Measurements from ENCODE around the gene REXO1. TPM values are rescaled to one million over a fixed set of nuclear protein-coding genes. Genes with fewer than 3 reads are reported as not detected.
A peak's percentile ranks its signal among the peaks of the same experiment; 100 is the strongest.

Gene REXO1
- total and polyA plus RNA-seq, 9 of the 15 experiments (the other 6 are each of a cell fraction or from before 2014, with no cell fraction given): 0.04 to 63.3 (median 15.8) TPM

GRCh38 chr19:1811942-1812425 is 36.3 kb downstream of the REXO1 start, which contains the start of gene ATP8B3 (continued):
- TF ChIP-seq CTCFL (IDR thresholded peaks at IDR 0.05; ENCODE audit: borderline replicate concordance, insufficient read depth, low read depth, low read length, poor library complexity, severe bottlenecking): peak; percentile 51
- TF ChIP-seq PCBP1 (IDR thresholded peaks at IDR 0.05; ENCODE audit: low read depth, low read length, poor library complexity, severe bottlenecking): peak; percentile 85
- peak in 1 of 2 experiments; percentile 36; a peak in 1 of 4 replicates for TF ChIP-seq TEAD1 (CRISPR knock-in tag; IDR thresholded peaks at IDR 0.05)
- TF ChIP-seq, protein P1, sequence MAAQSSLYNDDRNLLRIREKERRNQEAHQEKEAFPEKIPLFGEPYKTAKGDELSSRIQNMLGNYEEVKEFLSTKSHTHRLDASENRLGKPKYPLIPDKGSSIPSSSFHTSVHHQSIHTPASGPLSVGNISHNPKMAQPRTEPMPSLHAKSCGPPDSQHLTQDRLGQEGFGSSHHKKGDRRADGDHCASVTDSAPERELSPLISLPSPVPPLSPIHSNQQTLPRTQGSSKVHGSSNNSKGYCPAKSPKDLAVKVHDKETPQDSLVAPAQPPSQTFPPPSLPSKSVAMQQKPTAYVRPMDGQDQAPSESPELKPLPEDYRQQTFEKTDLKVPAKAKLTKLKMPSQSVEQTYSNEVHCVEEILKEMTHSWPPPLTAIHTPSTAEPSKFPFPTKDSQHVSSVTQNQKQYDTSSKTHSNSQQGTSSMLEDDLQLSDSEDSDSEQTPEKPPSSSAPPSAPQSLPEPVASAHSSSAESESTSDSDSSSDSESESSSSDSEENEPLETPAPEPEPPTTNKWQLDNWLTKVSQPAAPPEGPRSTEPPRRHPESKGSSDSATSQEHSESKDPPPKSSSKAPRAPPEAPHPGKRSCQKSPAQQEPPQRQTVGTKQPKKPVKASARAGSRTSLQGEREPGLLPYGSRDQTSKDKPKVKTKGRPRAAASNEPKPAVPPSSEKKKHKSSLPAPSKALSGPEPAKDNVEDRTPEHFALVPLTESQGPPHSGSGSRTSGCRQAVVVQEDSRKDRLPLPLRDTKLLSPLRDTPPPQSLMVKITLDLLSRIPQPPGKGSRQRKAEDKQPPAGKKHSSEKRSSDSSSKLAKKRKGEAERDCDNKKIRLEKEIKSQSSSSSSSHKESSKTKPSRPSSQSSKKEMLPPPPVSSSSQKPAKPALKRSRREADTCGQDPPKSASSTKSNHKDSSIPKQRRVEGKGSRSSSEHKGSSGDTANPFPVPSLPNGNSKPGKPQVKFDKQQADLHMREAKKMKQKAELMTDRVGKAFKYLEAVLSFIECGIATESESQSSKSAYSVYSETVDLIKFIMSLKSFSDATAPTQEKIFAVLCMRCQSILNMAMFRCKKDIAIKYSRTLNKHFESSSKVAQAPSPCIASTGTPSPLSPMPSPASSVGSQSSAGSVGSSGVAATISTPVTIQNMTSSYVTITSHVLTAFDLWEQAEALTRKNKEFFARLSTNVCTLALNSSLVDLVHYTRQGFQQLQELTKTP (IDR thresholded peaks at IDR 0.05; ENCODE audit: low read depth in 1 of 2, partially characterized antibody in 2 of 2): no peak
- no peak for TF ChIP-seq ZBTB17 (CRISPR knock-in tag; IDR thresholded peaks at IDR 0.05)
- no peak for TF ChIP-seq ZNF584 (CRISPR knock-in tag; IDR thresholded peaks at IDR 0.05; ENCODE audit: low read depth)
- TF ChIP-seq CTCF (IDR thresholded peaks at IDR 0.05 in 2 of 3, conservative IDR thresholded peaks at IDR 0.05 in 1 of 3; ENCODE audit: insufficient read depth in 2 of 3, low read depth in 1 of 3, low read length in 3 of 3): peak in 2 of 3 experiments; percentile 24 to 25; a peak in 1 of 6 replicates
- TF ChIP-seq JUND (IDR thresholded peaks at IDR 0.05; ENCODE audit: borderline replicate concordance, low read depth, low read length): no peak
- TF ChIP-seq JUND (tag; IDR thresholded peaks at IDR 0.05; ENCODE audit: borderline replicate concordance, low read depth, low read length): no peak
- TF ChIP-seq ZNF512 (tag; IDR thresholded peaks at IDR 0.05): no peak
- TF ChIP-seq, protein P2, sequence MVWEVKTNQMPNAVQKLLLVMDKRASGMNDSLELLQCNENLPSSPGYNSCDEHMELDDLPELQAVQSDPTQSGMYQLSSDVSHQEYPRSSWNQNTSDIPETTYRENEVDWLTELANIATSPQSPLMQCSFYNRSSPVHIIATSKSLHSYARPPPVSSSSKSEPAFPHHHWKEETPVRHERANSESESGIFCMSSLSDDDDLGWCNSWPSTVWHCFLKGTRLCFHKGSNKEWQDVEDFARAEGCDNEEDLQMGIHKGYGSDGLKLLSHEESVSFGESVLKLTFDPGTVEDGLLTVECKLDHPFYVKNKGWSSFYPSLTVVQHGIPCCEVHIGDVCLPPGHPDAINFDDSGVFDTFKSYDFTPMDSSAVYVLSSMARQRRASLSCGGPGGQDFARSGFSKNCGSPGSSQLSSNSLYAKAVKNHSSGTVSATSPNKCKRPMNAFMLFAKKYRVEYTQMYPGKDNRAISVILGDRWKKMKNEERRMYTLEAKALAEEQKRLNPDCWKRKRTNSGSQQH (CRISPR knock-in tag; IDR thresholded peaks at IDR 0.05): no peak
- TF ChIP-seq ETS1 (conservative IDR thresholded peaks at IDR 0.05; ENCODE audit: control insufficient read depth, low read depth, low read length): no peak
- TF ChIP-seq CEBPB (tag; IDR thresholded peaks at IDR 0.05): no peak

Data from K562 (cell line).